ENCODE measurements around the gene KCTD1.

DNA sequence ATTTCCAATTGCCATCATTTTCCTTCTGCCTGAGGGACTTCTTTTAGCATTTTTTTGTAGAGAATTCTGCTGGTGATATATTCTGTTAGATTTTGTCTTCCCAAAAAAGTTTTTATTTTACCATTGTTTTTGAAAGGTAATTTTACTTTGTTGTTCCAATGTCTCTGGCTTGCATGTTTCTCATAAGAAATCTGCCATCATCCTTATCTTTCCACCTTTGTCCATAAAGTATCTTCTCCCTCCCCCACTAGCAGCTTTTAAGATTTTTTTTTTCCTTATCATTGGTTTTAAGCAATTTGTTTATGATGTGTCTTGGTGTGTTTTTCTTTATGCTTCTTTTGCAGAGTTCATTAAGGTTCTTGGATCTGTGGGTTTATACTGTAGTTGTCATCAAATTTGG is 104.5 kb downstream of the KCTD1 start:
- TF ChIP-seq, protein P1, sequence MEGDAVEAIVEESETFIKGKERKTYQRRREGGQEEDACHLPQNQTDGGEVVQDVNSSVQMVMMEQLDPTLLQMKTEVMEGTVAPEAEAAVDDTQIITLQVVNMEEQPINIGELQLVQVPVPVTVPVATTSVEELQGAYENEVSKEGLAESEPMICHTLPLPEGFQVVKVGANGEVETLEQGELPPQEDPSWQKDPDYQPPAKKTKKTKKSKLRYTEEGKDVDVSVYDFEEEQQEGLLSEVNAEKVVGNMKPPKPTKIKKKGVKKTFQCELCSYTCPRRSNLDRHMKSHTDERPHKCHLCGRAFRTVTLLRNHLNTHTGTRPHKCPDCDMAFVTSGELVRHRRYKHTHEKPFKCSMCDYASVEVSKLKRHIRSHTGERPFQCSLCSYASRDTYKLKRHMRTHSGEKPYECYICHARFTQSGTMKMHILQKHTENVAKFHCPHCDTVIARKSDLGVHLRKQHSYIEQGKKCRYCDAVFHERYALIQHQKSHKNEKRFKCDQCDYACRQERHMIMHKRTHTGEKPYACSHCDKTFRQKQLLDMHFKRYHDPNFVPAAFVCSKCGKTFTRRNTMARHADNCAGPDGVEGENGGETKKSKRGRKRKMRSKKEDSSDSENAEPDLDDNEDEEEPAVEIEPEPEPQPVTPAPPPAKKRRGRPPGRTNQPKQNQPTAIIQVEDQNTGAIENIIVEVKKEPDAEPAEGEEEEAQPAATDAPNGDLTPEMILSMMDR (IDR thresholded peaks at IDR 0.05; ENCODE audit: low read length), result no peak
- TF ChIP-seq EZH2 (optimal IDR thresholded peaks at IDR 0.05; ENCODE audit: low read depth, low read length), result no peak
- no peak for TF ChIP-seq EZH2phosphoT487 (IDR thresholded peaks at IDR 0.05; ENCODE audit: low read length)

All from MM.1S (cell line).